Measurements from ENCODE around the gene CRYBG3. TPM values are rescaled to one million over a fixed set of nuclear protein-coding genes. Genes with fewer than 3 reads are reported as not detected.

Gene CRYBG3
- total RNA-seq, 3 donors from 2014 or later (not counting 1 experiment from before 2014, with no cell fraction given) = 1.1 to 2.4 (median 1.8) TPM

GRCh38 chr3:97820780-97821179 is 1.0 kb upstream of the CRYBG3 start:
- Histone ChIP-seq H3K27ac (ENCODE audit: low read length) (no peak overlapping the region), H3K4me3 (ENCODE audit: low read length) (no peak overlapping the region), H3K4me1 (ENCODE audit: control insufficient read depth, insufficient read depth, low read length) (peaks cover 17% of the 10 kb centered on the region), H3K36me3 (ENCODE audit: control insufficient read depth, insufficient read depth, low read length) (no peaks in the 10 kb centered on the region), H3K27me3 (ENCODE audit: control insufficient read depth, insufficient read depth, low read length) (peaks cover 4% of the 10 kb centered on the region), H3K9me3 (ENCODE audit: control insufficient read depth, insufficient read depth, low read length) (no peaks in the 10 kb centered on the region)
- WGBS (ENCODE audit: insufficient coverage) = 89% methylated on average over 5 of the region's 5 CpGs
- H3K4me1 Mint-ChIP-seq = peaks cover 19 to 22% of the 10 kb centered on the region in 2 donors
- no peak for TF ChIP-seq CTCF (IDR thresholded peaks at IDR 0.05)
- peak overlapping the region; percentile 55 to 80 for H3K27ac Mint-ChIP-seq
- DNase-seq (no peak), ATAC-seq (no peak)
- peaks cover 6% of the 10 kb centered on the region for H3K36me3 Mint-ChIP-seq
- H3K4me3 Mint-ChIP-seq = peak overlapping the region; percentile 95
- intact Hi-C loops (cut with micrococcal nuclease) = no loop called here
- no peaks in the 10 kb centered on the region for H3K9me3 Mint-ChIP-seq
- peaks cover 42 to 49% of the 10 kb centered on the region in 2 donors for H3K27me3 Mint-ChIP-seq (ENCODE audit: low read depth in 2 of 2)

GRCh38 chr3:97821287-97821773 is 481 bp upstream of the CRYBG3 start:
- no peak for TF ChIP-seq CTCF (IDR thresholded peaks at IDR 0.05)
- H3K4me1 Mint-ChIP-seq = peaks cover 19 to 22% of the 10 kb centered on the region in 2 donors
- H3K4me3 Mint-ChIP-seq = peak overlapping the region; percentile 95
- no peaks in the 10 kb centered on the region for H3K9me3 Mint-ChIP-seq
- ATAC-seq (peak; percentile 46 to 49 (median 46)), DNase-seq (peak in 1 of 2 donors; percentile 38)
- peak overlapping the region; percentile 55 to 80 for H3K27ac Mint-ChIP-seq
- H3K9me3 ChIP-seq (ENCODE audit: control insufficient read depth, insufficient read depth, low read length) = no peaks in the 10 kb centered on the region
- no peaks in the 10 kb centered on the region for H3K36me3 ChIP-seq (ENCODE audit: control insufficient read depth, insufficient read depth, low read length)
- peak overlapping the region; percentile 18 for H3K27ac ChIP-seq (ENCODE audit: low read length)
- peak overlapping the region; percentile 40 for H3K4me3 ChIP-seq (ENCODE audit: low read length)
- H3K36me3 Mint-ChIP-seq = peaks cover 6% of the 10 kb centered on the region
- peaks cover 4% of the 10 kb centered on the region for H3K27me3 ChIP-seq (ENCODE audit: control insufficient read depth, insufficient read depth, low read length)
- H3K27me3 Mint-ChIP-seq (ENCODE audit: low read depth in 2 of 2) = peaks cover 42 to 49% of the 10 kb centered on the region in 2 donors
- peaks cover 17% of the 10 kb centered on the region for H3K4me1 ChIP-seq (ENCODE audit: control insufficient read depth, insufficient read depth, low read length)
- intact Hi-C loops (cut with micrococcal nuclease) = no loop called here
- WGBS (ENCODE audit: insufficient coverage) = under 1% methylated on average over 23 of the region's 23 CpGs

- Mint-ChIP-seq H3K4me1 (peaks cover 19 to 22% of the 10 kb centered on the region in 2 donors), H3K27me3 (ENCODE audit: low read depth in 2 of 2) (peaks cover 39 to 48% of the 10 kb centered on the region in 2 donors), H3K27ac (peak overlapping the region; percentile 39 to 80), H3K9me3 (no peaks in the 10 kb centered on the region), H3K36me3 (peaks cover 6% of the 10 kb centered on the region), H3K4me3 (peak overlapping the region; percentile 95)
- Histone ChIP-seq H3K27me3 (ENCODE audit: control insufficient read depth, insufficient read depth, low read length) (peaks cover 4% of the 10 kb centered on the region), H3K27ac (ENCODE audit: low read length) (no peak overlapping the region), H3K36me3 (ENCODE audit: control insufficient read depth, insufficient read depth, low read length) (no peaks in the 10 kb centered on the region), H3K9me3 (ENCODE audit: control insufficient read depth, insufficient read depth, low read length) (no peaks in the 10 kb centered on the region), H3K4me1 (ENCODE audit: control insufficient read depth, insufficient read depth, low read length) (peaks cover 17% of the 10 kb centered on the region), H3K4me3 (ENCODE audit: low read length) (peak overlapping the region; percentile 70)
- no peak for TF ChIP-seq CTCF (IDR thresholded peaks at IDR 0.05)
- DNase-seq (peak in 1 of 2 donors; percentile 43), ATAC-seq (peak in 2 of 3 donors; percentile 8 to 22)
- under 1% methylated on average over 36 of the region's 36 CpGs for WGBS (ENCODE audit: insufficient coverage)
- intact Hi-C loops (cut with micrococcal nuclease) = no loop called here
Observed at GRCh38 chr3:97822359-97822775, 556 bp downstream of the CRYBG3 start.
